Measurements from ENCODE around the gene TFDP1.

TFDP1 gene

GRCh38 chr13:113671066-113672001, 86.8 kb downstream of the TFDP1 start:
- H3K4me3 ChIP-seq (ENCODE audit: low read depth, low read length), result no peak overlapping the region
- DNase-seq (ENCODE audit: low read depth), result no peak
- TF ChIP-seq CTCF (conservative IDR thresholded peaks at IDR 0.05; ENCODE audit: low read depth, low read length), result no peak

- DNase-seq (ENCODE audit: low read depth), result peak; percentile 11
- no peak overlapping the region for H3K4me3 ChIP-seq (ENCODE audit: low read depth, low read length)
These were observed 87.6 kb downstream of the TFDP1 start for GRCh38 chr13:113672002-113672651.

More at GRCh38 chr13:113672002-113672651, 87.6 kb downstream of the TFDP1 start:
- no peak for TF ChIP-seq CTCF (conservative IDR thresholded peaks at IDR 0.05; ENCODE audit: low read depth, low read length)

Measured in choroid plexus epithelial cell (primary cell).